Epithelial cell of esophagus (primary cell): ENCODE data around the gene AACS.
"Not testable (repeated sequence)": the region's sequence is repeated elsewhere in the genome, so short reads cannot be mapped to it uniquely, and the experiment has no call there.

Experiments
- DNase-seq: peaks from one replicate; pipeline ENCODE4 v3.0.0; 2010; ENCODE audit warnings: low read depth
- H3K4me3 ChIP-seq: 2 replicates; pipeline ENCODE4 v1.5.1; 2011; ENCODE audit warnings: mild to moderate bottlenecking, low read length, control low read depth
- CTCF ChIP-seq: IDR thresholded peaks from 2 replicates; pipeline ENCODE4 v1.5.1; 2011; ENCODE audit warnings: low read depth, mild to moderate bottlenecking, low read length, control low read depth, inconsistent platforms; ENCODE audit not compliant: insufficient read depth; ENCODE audit errors: missing control alignments

Gene AACS

GRCh38 chr12:125056306-125056705 is 8.9 kb upstream of the AACS start:
- no peak overlapping the region for H3K4me3 ChIP-seq
- TF ChIP-seq CTCF = no peak
- DNase-seq = no peak

GRCh38 chr12:125057708-125058107 is 7.5 kb upstream of the AACS start:
- DNase-seq = no peak
- H3K4me3 ChIP-seq = no peak overlapping the region
- no peak for TF ChIP-seq CTCF

- TF ChIP-seq CTCF = no peak
- no peak overlapping the region for H3K4me3 ChIP-seq
- DNase-seq = no peak
Observed at GRCh38 chr12:125061229-125061628, 4.0 kb upstream of the AACS start.

- H3K4me3 ChIP-seq, DNase-seq: not testable (repeated sequence)
Observed at GRCh38 chr12:125063522-125063921, 1.7 kb upstream of the AACS start.

GRCh38 chr12:125064492-125064891 is 743 bp upstream of the AACS start:
- no peak overlapping the region for H3K4me3 ChIP-seq
- no peak for TF ChIP-seq CTCF
- DNase-seq = no peak

- no peak for TF ChIP-seq CTCF
- H3K4me3 ChIP-seq = peak overlapping the region; percentile 81
- no peak for DNase-seq
Observed at GRCh38 chr12:125065919-125066570, 810 bp downstream of the AACS start.

- TF ChIP-seq CTCF = no peak
- H3K4me3 ChIP-seq = no peak overlapping the region
- no peak for DNase-seq
Observed at GRCh38 chr12:125068391-125068790, 3.2 kb downstream of the AACS start.
